RWPE1 (cell line): ENCODE data around the gene ZNF630.
"Not testable (repeated sequence)": the region's sequence is repeated elsewhere in the genome, so short reads cannot be mapped to it uniquely, and the experiment has no call there.

Source experiments
- CTCF ChIA-PET: fragments of 350-600 bp; sonication (Branson Sonifier 250); formaldehyde crosslinking; extraction: SDS; loops from one replicate; lab custom pipeline; 2021; lab: Yijun Ruan, JAX
- POLR2A ChIA-PET: fragments of 400-600 bp; formaldehyde crosslinking; extraction: SDS; loops from one replicate; lab custom pipeline; 2020; ENCODE audit warnings: antibody characterized with exemption; ENCODE audit not compliant: low non-redundant PET; lab: Yijun Ruan, JAX
- DNase-seq: peaks from one replicate; pipeline ENCODE4 v3.0.0; 2012; ENCODE audit warnings: low spot score
- H3K27ac ChIP-seq: fragments of 450-650 bp; 2 replicates; pipeline ENCODE4 v1.5.1; 2017

Gene ZNF630

DNA sequence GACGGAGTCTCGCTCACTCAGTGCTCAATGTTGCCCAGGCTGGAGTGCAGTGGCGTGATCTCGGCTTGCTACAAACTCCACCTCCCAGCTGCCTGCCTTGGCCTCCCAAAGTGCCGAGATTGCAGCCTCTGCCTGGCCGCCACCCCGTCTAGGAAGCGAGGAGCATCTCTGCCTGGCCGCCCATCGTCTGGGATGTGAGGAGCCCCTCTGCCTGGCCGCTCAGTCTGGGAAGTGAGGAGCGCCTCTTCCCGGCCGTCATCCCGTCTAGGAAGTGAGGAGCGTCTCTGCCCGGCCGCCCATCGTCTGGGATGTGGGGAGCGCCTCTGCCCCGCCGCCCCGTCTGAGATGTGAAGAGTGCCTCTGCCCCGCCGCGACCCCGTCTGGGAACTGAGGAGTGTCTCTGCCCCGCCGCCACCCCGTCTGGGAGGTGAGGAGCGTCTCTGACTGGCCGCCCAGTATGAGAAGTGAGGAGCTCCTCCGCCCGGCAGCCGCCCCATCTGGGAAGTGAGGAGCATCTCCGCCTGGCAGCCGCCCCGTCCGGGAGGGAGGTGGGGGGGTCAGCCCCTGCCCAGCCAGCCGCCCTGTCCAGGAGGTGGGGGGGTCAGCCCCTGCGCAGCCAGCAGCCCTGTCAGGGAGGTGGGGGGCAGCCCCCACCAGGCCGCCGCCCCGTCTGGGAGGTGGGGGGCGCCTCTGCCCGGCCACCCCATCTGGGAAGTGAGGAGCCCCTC lies 54.7 kb downstream of the ZNF630 start:
- POLR2A ChIA-PET, H3K27ac ChIP-seq, DNase-seq, CTCF ChIA-PET: not testable (repeated sequence)

DNA sequence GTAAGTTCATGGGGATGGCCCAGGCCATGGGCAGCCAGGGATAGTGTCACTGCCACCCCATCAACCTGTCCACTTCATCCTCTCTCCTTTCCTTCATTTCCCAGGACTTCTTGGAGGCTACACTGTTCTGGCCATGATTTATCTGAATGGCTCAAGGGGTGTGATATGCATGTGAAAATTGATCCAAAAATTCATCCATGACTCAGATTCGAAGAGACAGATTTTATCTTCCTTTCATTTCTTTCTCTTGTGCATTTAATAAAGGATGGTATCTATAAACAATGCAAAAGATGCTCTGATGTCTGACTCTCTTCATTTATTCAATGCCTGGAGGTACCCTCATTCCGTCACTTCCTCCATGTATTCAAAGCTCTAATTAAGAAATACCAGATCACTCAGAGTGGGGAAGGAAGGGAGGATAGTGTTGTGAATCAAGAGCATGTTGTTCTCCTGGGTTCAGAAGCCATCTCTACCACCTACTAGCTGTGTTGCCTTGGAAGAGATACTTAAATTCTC lies 61.9 kb downstream of the ZNF630 start:
- H3K27ac ChIP-seq, DNase-seq, POLR2A ChIA-PET, CTCF ChIA-PET: not testable (repeated sequence)
